IMR-90 (cell line): ENCODE measurements around the gene RPS24. TPM values are rescaled to one million over a fixed set of nuclear protein-coding genes. Genes with fewer than 3 reads are reported as not detected.

Source experiments
- ATAC-seq: fragments of 200-7000 bp; cut with Tn5 transposase; 2 replicates; pipeline ENCODE4 v1.9.1; 2020; ENCODE audit warnings: low read depth, mild to moderate bottlenecking, moderate library complexity
- BruUV-seq: library from RNA; stranded (reverse); fragments of 400-500 nt; replicated peaks from 2 replicates; lab custom pipeline; 2021; lab: Mats Ljungman, UMichigan
- CTCF ChIA-PET: fragments of 300-600 bp; formaldehyde crosslinking; extraction: SDS; loops from one replicate; lab custom pipeline; 2021; ENCODE audit warnings: antibody characterized with exemption; lab: Yijun Ruan, JAX
- POLR2A ChIA-PET: fragments of 300-600 bp; sonication (Branson Sonifier 250); formaldehyde crosslinking; loops from one replicate; lab custom pipeline; 2022; ENCODE audit warnings: antibody characterized with exemption; ENCODE audit not compliant: unreplicated experiment; lab: Charles Lee
- DNase-seq: peaks from one replicate; pipeline ENCODE4 v3.0.0; 2013
- H2AFZ ChIP-seq: replicated peaks from 2 replicates; pipeline ENCODE3; 2013; ENCODE audit warnings: low read length, mild to moderate bottlenecking; ENCODE audit not compliant: poor library complexity
- H2AK5ac ChIP-seq: 2 replicates; pipeline ENCODE4 v1.6.1; 2013; ENCODE audit warnings: low read depth, low read length, inconsistent platforms
- H2AK9ac ChIP-seq: replicated peaks from 2 replicates; pipeline ENCODE3; 2013; ENCODE audit warnings: mild to moderate bottlenecking, low read depth, low read length, moderate library complexity; ENCODE audit not compliant: poor library complexity
- H2BK120ac ChIP-seq: 2 replicates; pipeline ENCODE4 v1.6.1; 2013; ENCODE audit warnings: low read depth, low read length, inconsistent platforms
- H2BK15ac ChIP-seq: 3 replicates; pipeline ENCODE4 v1.6.1; 2013; ENCODE audit warnings: low read depth, low read length, inconsistent platforms
- H2BK20ac ChIP-seq: 2 replicates; pipeline ENCODE4 v1.6.1; 2013; ENCODE audit warnings: low read depth, mild to moderate bottlenecking, inconsistent platforms, low read length, moderate library complexity
- H2BK5ac ChIP-seq: 2 replicates; pipeline ENCODE4 v1.6.1; 2013; ENCODE audit warnings: mild to moderate bottlenecking, low read depth, low read length, inconsistent platforms; ENCODE audit not compliant: poor library complexity, severe bottlenecking
- H3K14ac ChIP-seq: replicated peaks from 2 replicates; pipeline ENCODE4 v1.6.1; 2013; ENCODE audit warnings: low read depth, low read length, inconsistent platforms
- H3K18ac ChIP-seq: 2 replicates; pipeline ENCODE4 v1.6.1; 2013; ENCODE audit warnings: low read depth, low read length, control low read depth
- H3K23ac ChIP-seq: 2 replicates; pipeline ENCODE4 v1.6.1; 2013; ENCODE audit warnings: low read depth, low read length, inconsistent platforms
- H3K27ac ChIP-seq: 2 replicates; pipeline ENCODE4 v1.5.1; 2013; ENCODE audit warnings: mild to moderate bottlenecking, control low read depth, low read length; ENCODE audit not compliant: insufficient read depth
- H3K27me3 ChIP-seq: 2 replicates; pipeline ENCODE4 v1.6.1; 2013; ENCODE audit warnings: low read length; ENCODE audit not compliant: control insufficient read depth, insufficient read depth
- H3K36me3 ChIP-seq: 2 replicates; pipeline ENCODE4 v1.6.1; 2013; ENCODE audit warnings: low read length, mixed read lengths; ENCODE audit not compliant: control insufficient read depth, insufficient read depth
- H3K4ac ChIP-seq: 2 replicates; pipeline ENCODE4 v1.6.1; 2013; ENCODE audit warnings: low read depth, low read length, inconsistent platforms
- H3K4me1 ChIP-seq: 2 replicates; pipeline ENCODE4 v1.6.1; 2013; ENCODE audit warnings: low read length, mixed read lengths; ENCODE audit not compliant: control insufficient read depth, insufficient read depth
- H3K4me2 ChIP-seq: 2 replicates; pipeline ENCODE4 v1.6.1; 2013; ENCODE audit warnings: low read depth, mild to moderate bottlenecking, control low read depth, low read length, moderate library complexity
- H3K4me3 ChIP-seq: 2 replicates; pipeline ENCODE4 v1.5.1; 2013; ENCODE audit warnings: low read depth, mild to moderate bottlenecking, control low read depth, low read length, moderate library complexity; ENCODE audit not compliant: insufficient read depth
- H3K56ac ChIP-seq: 2 replicates; pipeline ENCODE4 v1.6.1; 2013; ENCODE audit warnings: low read length, inconsistent platforms; ENCODE audit not compliant: insufficient read depth; ENCODE audit errors: extremely low read depth
- H3K79me1 ChIP-seq, 2 experiments: 2 replicates each; pipeline ENCODE4 v1.6.1; 2013; ENCODE audit warnings: low read length in 2 of 2, inconsistent platforms in 1 of 2, low read depth in 1 of 2
- H3K9ac ChIP-seq: 2 replicates; pipeline ENCODE4 v1.6.1; 2013; ENCODE audit warnings: low read depth, low read length, control low read depth
- H3K9me1 ChIP-seq: 2 replicates; pipeline ENCODE4 v1.6.1; 2013; ENCODE audit warnings: low read length, inconsistent platforms; ENCODE audit not compliant: insufficient read depth
- H3K9me3 ChIP-seq: 2 replicates; pipeline ENCODE4 v1.6.1; 2013; ENCODE audit warnings: low read length; ENCODE audit not compliant: control insufficient read depth, insufficient read depth
- H4K20me1 ChIP-seq: 2 replicates; pipeline ENCODE4 v1.6.1; 2013; ENCODE audit warnings: low read length, inconsistent platforms; ENCODE audit not compliant: insufficient read depth
- H4K5ac ChIP-seq: 2 replicates; pipeline ENCODE4 v1.6.1; 2013; ENCODE audit warnings: mild to moderate bottlenecking, low read depth, low read length, control low read depth
- H4K8ac ChIP-seq, 2 experiments: 2 replicates each; pipeline ENCODE4 v1.6.1; 2013; ENCODE audit warnings: low read depth in 2 of 2, low read length in 2 of 2, control low read depth in 1 of 2, inconsistent platforms in 1 of 2
- H4K91ac ChIP-seq: 2 replicates; pipeline ENCODE4 v1.6.1; 2013; ENCODE audit warnings: low read depth, low read length, inconsistent platforms; ENCODE audit not compliant: insufficient read depth
- CEBPB ChIP-seq: IDR thresholded peaks from 2 replicates; pipeline ENCODE4 v1.6.1; 2012; ENCODE audit warnings: low read depth, low read length, improper control_type of control experiment
- ELK1 ChIP-seq: fragments of 150-350 bp; IDR thresholded peaks from 2 replicates; pipeline ENCODE4 v1.6.1; 2016; ENCODE audit warnings: low read depth, mild to moderate bottlenecking, low read length, moderate library complexity, borderline replicate concordance
- MAFK ChIP-seq: IDR thresholded peaks from 2 replicates; pipeline ENCODE4 v1.6.1; 2012; ENCODE audit warnings: low read depth, low read length, improper control_type of control experiment
- NFE2L2 ChIP-seq: fragments of 150-350 bp; IDR thresholded peaks from 2 replicates; pipeline ENCODE4 v1.6.1; 2016; ENCODE audit warnings: low read depth, mild to moderate bottlenecking, low read length
- POLR2A ChIP-seq: IDR thresholded peaks from 2 replicates; pipeline ENCODE4 v1.6.1; 2012; ENCODE audit warnings: mild to moderate bottlenecking, low read depth, low read length
- RCOR1 ChIP-seq: IDR thresholded peaks from 2 replicates; pipeline ENCODE4 v1.6.1; 2012; ENCODE audit warnings: mild to moderate bottlenecking, low read length, improper control_type of control experiment; ENCODE audit not compliant: insufficient replicate concordance
- RFX5 ChIP-seq: IDR thresholded peaks from 2 replicates; pipeline ENCODE4 v1.8.0; 2012; ENCODE audit warnings: low read depth, mild to moderate bottlenecking, low read length, moderate library complexity
- WGBS, 2 experiments: methylation state at CpG; one replicate each; pipeline versions ENCODE4 v1.1.5 to v1.1.7; 2013; ENCODE audit warnings: missing lambda C conversion rate in 2 of 2; ENCODE audit not compliant: insufficient read length in 1 of 2; ENCODE audit errors: extremely low coverage in 2 of 2; 5-methylcytosine and 5-hydroxymethylcytosine counted together
- dilution Hi-C: fragments of 300-500 bp; cut with HindIII; formaldehyde crosslinking; loops from one replicate; pipeline ENCODE4 v1.14.3; 2018; ENCODE audit warnings: low sequenced_read_pairs; ENCODE audit not compliant: unreplicated experiment
- in situ Hi-C: fragments of 300-500 bp; cut with MboI; formaldehyde crosslinking; loops from 3 replicates; pipeline ENCODE4 v1.14.3; 2019; ENCODE audit warnings: low sequenced_read_pairs, inconsistent platforms, mixed read lengths
- intact Hi-C: fragments of 100-400 bp; cut with micrococcal nuclease; formaldehyde crosslinking; loops from 2 replicates; pipeline ENCODE4 v1.10.0; 2022
- polyA plus RNA-seq, 3 experiments: library from polyadenylated mRNA; depleted of rRNA; stranded (reverse); fragments of >200 nt; gene quantifications; 2 replicates each; pipeline ENCODE4 v1.2.3, GENCODE V29; 2012; ENCODE audit warnings: low replicate concordance in 1 of 3
- total RNA-seq: library from RNA; depleted of rRNA; stranded (reverse); fragments of >200 nt; gene quantifications from 2 replicates; pipeline ENCODE4 v1.2.3, GENCODE V29; 2012

Gene RPS24
- total and polyA plus RNA-seq, 2 of the 4 experiments (the other 2 are of a cell fraction): 1,664 to 4,721 TPM

GRCh38 chr10:78011065-78011464 lies 22.6 kb upstream of the RPS24 start:
- DNase-seq: no peak
- Histone ChIP-seq H3K14ac (no peak overlapping the region), H3K79me1 (peaks cover 0 to 11% of the 10 kb centered on the region in 2 experiments; a peak in 2 of 4 replicates), H4K8ac (no peak overlapping the region), H4K20me1 (no peaks in the 10 kb centered on the region), H3K36me3 (peaks cover 50% of the 10 kb centered on the region), H2AFZ (no peak overlapping the region), H3K56ac (no peak overlapping the region), H3K4ac (no peak overlapping the region), H2BK120ac (no peak overlapping the region), H2BK20ac (no peak overlapping the region), H3K4me2 (no peak overlapping the region), H2AK9ac (no peak overlapping the region), H3K9ac (no peak overlapping the region), H2BK15ac (no peak overlapping the region), H4K91ac (no peak overlapping the region), H3K27me3 (no peaks in the 10 kb centered on the region), H4K5ac (no peak overlapping the region), H3K18ac (no peak overlapping the region), H3K9me3 (no peaks in the 10 kb centered on the region), H3K23ac (no peak overlapping the region), H3K4me3 (no peak overlapping the region), H3K27ac (no peak overlapping the region), H3K4me1 (no peaks in the 10 kb centered on the region), H2AK5ac (no peak overlapping the region), H3K9me1 (0 out of 2 replicates have a peak, but pooled peaks cover 3% of the 10 kb centered on the region), H2BK5ac (no peak overlapping the region)
- no peak for ATAC-seq
- dilution Hi-C loops: no loop called here
- no CpG with 5 or more reads among the region's 4 CpGs for WGBS, 2 experiments
- POLR2A ChIA-PET: no interaction called here
- CTCF ChIA-PET: no interaction called here
- intact Hi-C loops: no loop called here
- no TSS peak for BruUV-seq
- TF ChIP-seq RCOR1 (no peak), RFX5 (no peak), NFE2L2 (no peak), ELK1 (no peak), POLR2A (no peak), CEBPB (no peak), MAFK (no peak)
- in situ Hi-C loops: no loop called here
